GM18951 (cell line): ENCODE measurements around the gene CBX8.

ENCODE experiments used
- POLR2A ChIP-seq: IDR thresholded peaks from 4 replicates; pipeline ENCODE4 v1.6.1; 2011; ENCODE audit warnings: mild to moderate bottlenecking; ENCODE audit not compliant: insufficient read length, insufficient read depth; ENCODE audit errors: extremely low read depth
- in situ Hi-C: fragments of 300-500 bp; cut with MboI; formaldehyde crosslinking; loops from one replicate; pipeline ENCODE4 v1.12.0; 2022; ENCODE audit warnings: low sequenced_read_pairs, mixed read lengths, inconsistent platforms; ENCODE audit not compliant: unreplicated experiment

CBX8 gene

GRCh38 chr17:79811868-79812352 lies 15.0 kb upstream of the CBX8 start:
- TF ChIP-seq POLR2A, result no peak
- in situ Hi-C loops, result no loop called here

DNA sequence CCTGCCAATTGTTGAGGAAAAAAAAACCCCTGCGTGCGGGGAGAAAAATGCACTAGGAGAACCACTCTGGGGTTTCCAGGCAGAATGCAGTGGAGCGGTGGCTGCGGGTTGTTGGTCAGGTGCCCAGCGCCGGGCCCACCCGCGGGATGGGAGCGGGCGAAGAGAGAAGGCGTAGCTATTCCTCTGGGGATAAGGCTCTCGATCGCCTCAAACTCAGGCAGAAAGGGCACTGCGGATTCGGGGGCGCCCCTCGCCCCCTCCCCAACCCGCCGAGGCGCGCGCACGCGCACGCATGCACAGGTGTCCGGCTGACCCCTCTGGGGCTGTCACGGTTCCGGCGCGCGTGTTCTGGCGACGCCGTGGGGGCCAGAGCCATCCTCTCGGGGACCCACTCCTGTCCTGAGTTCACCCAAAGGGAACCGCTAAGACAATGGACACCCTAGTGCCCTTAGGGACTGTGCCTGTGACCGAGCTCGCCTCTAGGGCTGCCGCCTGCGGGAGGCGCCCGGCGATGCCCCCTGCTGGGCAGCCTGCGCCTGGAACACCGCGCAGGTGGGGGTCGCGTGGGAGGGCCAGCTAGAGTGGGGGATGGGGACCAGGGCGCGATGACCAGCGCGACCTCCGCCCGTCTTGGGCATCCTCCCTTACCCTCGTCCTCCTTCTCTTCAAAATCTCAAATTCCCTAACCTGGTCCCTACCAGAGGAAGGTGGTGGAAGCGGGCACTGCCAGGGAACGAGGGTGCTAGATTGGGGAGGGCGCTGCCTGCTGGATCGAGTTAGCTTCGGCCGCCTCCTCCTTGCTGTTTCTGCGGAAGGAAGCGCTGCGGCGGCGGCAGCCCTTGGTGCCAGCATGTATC lies 14.4 kb upstream of the CBX8 start:
- no peak for TF ChIP-seq POLR2A
- in situ Hi-C loops, result no loop called here

GRCh38 chr17:79810130-79811010 lies 13.5 kb upstream of the CBX8 start:
- in situ Hi-C loops, result no loop called here
- no peak for TF ChIP-seq POLR2A

DNA sequence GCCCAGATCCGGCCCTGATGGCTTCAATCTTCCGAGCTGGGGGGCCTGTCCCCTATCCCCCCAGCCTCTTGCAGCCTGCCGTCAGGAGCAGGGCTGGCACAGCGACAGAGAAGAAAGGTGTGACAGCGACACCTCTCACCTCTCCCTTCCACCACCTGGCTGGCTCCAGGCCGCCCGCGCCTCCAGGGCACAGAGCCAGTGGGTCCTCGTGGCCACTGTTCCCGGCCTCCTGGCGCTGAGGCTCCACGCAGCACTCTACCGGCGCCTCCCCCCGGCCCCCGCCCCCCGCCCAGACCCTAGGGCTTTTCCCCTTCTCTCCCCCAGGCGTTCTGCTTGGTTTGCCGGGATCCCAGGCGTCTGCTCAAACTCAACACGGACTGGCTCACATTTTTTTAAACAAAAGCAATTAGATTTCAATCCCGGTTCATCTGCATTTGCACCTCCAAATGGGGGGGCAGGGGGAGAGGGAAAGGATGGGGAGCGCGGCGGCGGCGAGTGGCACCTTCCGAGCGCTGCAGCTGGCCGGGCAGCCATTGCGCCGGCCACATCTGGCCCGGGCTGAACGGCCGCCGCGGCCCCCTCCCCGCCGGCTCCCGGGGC lies 12.8 kb upstream of the CBX8 start:
- TF ChIP-seq POLR2A, result no peak
- in situ Hi-C loops, result no loop called here

- in situ Hi-C loops, result no loop called here
- TF ChIP-seq POLR2A, result no peak
Measured at GRCh38 chr17:79808763-79809529, 12.1 kb upstream of the CBX8 start.

DNA sequence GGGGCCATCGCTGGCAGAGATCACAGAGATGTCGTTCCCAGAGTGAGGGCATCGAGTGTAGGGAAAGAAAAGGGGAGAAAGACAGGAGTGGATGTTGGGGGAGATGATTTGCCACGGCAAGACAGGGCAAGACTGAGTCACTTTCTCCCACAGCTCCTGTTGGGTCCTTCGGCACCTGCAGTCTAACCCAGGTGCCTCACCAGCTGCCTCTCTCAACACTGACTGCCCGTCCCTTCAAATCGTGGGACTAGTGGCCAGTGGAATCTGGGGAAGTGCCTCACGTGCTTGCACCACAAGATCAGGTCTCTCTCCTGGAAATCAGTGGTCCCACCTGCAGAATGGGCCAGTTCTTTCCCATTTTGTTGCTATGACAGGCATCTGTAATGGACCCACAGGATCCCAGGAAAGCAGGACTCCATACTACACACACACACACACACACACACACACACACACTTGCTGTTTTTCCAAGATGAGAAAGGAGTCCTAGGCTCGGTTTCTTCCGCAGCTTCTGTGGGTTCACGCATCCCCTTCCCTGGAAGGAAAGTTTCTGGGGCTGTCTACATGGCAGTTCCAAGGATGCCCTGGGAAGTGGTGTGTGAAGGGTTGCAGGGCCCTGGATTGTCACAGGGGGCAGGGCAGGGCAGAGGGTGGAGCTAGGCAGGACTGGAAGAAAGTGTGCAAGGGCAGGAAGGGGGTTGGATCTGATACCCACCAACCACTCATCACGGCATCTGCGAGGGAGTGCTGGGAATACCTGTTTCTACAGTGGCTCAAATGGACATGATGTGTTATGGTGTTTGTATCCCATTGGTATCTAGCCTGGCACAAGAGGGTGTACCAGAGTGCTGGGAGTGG lies 10.2 kb upstream of the CBX8 start:
- in situ Hi-C loops, result no loop called here
- TF ChIP-seq POLR2A, result no peak

DNA sequence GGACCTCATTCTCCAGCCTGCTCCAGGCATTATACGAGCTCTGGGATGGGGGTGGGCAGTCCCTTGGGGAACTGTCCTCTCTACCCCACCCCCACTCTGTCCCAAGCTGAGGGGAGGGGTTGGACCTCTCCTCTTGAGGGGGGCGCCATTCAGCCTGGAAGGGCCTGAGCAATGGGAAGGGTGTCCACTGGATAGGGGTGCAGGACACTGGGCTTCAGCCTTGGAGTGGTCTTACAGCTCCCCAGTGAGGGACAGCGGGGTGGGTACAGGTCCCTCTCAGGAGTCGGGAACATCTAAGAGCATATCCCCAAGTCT lies 9.5 kb upstream of the CBX8 start:
- TF ChIP-seq POLR2A, result no peak
- in situ Hi-C loops, result no loop called here

DNA sequence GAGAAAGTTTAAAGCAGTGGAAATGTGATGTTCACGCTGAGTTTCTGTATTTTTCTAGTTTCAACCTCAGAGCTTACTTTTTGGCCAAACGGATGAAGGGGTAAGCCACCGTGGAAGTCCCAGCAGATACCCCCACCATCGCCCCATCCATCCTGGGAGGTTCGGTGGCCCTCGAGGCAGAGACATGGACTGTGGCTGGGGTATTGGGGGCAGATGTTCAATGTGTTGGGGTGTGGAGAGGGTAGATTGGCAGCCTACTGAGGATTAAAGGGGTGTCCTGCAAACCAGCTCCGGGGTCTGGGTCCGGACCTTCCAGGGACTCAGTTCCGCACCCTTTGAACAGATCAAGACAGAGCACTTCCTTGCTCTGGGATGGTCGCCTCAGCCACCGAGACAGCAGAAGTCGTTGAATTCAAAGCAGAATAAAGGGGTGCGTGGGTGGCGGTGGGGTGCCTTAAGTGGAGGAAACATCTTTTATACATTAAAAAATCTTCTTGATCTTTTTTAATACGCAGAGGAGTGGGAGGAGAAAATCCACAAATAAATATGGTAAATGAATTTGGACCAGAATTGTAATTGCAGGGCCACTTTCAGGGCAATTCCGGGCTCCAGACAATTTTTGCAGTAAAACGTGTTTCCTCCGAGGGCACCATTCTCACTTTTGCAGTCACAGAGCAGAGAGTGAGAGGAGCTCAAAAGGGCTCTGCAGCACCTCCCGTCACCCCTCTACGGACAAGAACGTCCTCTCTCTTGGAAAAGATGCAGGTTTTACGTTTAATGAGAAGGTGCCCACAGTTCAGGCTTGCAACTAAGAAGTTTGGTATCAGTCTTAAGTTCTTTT lies 8.2 kb upstream of the CBX8 start:
- no peak for TF ChIP-seq POLR2A
- in situ Hi-C loops, result no loop called here

DNA sequence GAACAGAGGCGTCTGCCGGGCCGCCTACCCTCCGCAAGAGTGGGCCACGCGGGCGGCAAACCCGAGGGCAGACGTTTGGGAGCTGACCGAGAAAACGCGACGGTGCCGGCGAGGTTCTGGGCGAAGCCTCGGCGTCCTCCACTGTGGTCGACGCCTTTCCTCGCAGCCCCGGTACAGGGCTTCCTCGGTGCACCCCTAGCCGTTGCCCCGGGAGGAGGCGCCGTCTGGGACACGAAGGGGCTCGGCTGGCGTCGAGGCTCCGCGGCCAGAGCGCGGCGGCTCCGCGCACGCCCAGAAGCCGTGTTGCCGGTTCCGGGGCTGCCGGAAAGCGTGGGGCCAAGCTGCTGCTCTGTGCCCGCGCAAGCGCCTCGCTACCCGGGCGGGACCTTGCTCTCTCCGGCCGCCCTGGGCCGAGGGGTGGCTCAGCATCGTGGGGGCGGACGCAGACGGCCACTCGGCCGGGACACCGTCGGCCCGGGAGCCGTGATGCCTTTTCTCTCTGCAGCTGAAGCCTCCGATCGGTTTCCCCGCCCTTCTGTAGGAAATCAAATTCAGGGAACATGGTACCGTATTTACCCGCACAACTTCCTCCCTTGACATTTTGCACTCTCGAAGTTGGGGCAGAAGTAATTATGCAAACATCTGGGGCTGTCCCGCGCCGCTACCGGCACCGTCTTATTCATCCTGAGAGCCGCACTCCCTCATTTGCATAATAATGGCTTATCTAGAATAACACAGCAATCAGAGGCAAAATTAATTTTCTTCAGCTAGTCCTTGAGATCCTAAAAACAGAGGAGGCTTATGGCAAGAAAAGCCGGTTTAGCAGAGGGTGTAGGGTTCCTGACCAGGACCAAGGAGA lies 7.3 kb upstream of the CBX8 start:
- in situ Hi-C loops, result no loop called here
- TF ChIP-seq POLR2A, result no peak

DNA sequence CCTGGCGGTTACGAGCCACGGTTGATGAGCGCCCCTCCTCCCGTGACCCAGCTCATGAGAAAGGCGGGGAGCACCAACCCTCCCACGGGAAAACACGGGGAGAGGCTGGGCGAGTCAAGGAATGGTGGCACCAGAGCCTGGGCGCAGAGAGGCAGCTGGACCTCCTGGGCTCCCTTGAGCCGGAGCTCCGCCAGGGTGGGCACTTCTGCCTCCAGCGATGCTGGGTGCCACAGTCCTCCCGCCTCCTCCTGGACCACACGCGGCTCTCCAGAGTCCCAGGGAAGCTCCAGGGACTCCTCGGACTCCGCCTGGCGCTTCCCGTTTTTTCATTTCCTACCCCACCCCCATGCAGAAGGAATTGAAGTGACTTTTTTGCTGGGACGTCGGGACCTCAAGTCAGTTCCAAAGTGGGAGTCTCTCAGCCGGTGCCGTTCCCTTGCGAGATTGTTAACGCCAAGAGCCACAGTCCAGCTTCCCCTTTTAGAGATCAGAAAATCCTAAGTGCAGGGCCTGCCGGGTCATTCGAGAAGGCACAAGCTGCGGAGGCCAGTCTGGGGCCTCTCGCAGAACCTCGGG lies 6.6 kb upstream of the CBX8 start:
- in situ Hi-C loops, result no loop called here
- TF ChIP-seq POLR2A, result no peak
